Measurements from ENCODE around the gene ZIC5. TPM values are rescaled to one million over a fixed set of nuclear protein-coding genes. Genes with fewer than 3 reads are reported as not detected.

Gene ZIC5
- total RNA-seq, 4 donors from 2014 or later = not detected

DNA sequence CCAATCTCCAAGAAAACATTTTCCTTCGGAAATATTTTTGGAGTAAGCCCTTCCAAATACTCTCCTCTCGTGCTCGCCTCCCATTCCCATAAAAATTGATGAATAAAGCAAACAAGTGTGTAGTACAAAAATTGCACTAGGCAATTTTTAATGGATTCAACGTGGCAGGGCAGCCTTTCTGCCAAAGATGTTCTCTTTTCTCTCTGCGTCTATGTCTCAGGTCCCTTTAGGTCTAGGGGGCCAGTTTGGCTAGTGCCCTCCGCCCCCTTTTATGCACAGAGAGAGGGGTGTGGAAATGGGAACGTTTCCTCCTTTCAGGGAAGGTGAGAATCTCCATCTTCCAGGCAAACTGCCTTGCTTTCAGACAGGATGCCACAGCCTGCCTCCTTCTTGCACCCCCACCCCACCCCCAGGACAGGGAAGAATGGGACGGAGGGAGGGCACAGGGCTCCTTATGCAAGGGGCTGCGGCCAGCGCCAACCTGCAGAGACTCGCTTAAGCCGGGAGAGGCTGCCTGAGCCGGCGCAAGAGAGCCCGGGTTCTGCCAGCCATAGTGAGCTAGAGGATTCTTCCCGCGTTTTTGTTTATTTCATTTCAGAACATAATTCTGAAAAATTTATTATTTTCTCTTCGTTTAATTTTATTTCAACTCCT is 7.4 kb upstream of the ZIC5 start:
- Histone ChIP-seq H3K27me3 (peaks cover 17 to 88% of the 10 kb centered on the region in 2 donors), H3K4me1 (peaks cover 0 to 54% (median 22%) of the 10 kb centered on the region in 4 donors), H3K27ac (no peak overlapping the region), H3K36me3 (no peaks in the 10 kb centered on the region), H3K4me3 (no peak overlapping the region), H3K9me3 (peaks cover 0 to 10% (median 1%) of the 10 kb centered on the region in 4 donors)
- WGBS, 2 donors = 4 to 5% methylated on average over 18 of the region's 18 CpGs
- no peak for DNase-seq (ENCODE audit: low spot score in 2 of 2)
- TF ChIP-seq EP300 (IDR thresholded peaks at IDR 0.05) (no peak), POLR2A (IDR thresholded peaks at IDR 0.05) (no peak)
- TF ChIP-seq, protein P1, sequence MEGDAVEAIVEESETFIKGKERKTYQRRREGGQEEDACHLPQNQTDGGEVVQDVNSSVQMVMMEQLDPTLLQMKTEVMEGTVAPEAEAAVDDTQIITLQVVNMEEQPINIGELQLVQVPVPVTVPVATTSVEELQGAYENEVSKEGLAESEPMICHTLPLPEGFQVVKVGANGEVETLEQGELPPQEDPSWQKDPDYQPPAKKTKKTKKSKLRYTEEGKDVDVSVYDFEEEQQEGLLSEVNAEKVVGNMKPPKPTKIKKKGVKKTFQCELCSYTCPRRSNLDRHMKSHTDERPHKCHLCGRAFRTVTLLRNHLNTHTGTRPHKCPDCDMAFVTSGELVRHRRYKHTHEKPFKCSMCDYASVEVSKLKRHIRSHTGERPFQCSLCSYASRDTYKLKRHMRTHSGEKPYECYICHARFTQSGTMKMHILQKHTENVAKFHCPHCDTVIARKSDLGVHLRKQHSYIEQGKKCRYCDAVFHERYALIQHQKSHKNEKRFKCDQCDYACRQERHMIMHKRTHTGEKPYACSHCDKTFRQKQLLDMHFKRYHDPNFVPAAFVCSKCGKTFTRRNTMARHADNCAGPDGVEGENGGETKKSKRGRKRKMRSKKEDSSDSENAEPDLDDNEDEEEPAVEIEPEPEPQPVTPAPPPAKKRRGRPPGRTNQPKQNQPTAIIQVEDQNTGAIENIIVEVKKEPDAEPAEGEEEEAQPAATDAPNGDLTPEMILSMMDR (IDR thresholded peaks at IDR 0.05) = no peak

GRCh38 chr13:99977912-99978798 is 6.6 kb upstream of the ZIC5 start:
- Histone ChIP-seq H3K27me3 (peaks cover 17 to 88% of the 10 kb centered on the region in 2 donors), H3K4me3 (no peak overlapping the region)

DNA sequence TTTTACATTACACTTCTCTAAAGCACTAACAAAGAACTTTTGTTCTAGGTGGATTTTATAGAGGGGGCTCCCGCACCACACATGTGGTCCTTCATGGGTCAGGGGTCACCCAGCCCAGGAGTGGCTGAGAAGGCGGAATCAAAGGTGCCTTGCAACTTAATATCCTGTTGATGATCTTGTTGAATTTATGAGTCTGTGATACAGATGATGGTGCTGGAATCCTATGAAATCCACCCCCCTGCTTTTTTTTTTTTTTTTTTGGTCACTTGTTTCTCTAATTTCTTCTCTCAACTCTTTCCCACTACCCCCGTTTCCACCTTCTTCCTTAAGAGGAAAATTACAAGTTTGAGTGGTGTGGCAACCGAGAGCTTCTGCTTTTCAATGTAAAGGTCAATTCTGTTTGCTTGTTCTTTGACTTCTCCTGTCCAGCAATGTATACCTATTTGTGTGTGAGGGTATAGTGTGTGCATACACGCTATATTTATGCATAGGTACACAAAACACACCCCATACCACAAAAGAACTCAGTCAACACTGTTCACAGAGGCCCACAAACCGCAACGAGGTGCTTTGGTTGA is 5.9 kb upstream of the ZIC5 start:
- H3K36me3 ChIP-seq = no peaks in the 10 kb centered on the region
- H3K27me3 ChIP-seq = peaks cover 17 to 88% of the 10 kb centered on the region in 2 donors
- DNase-seq (ENCODE audit: low spot score in 2 of 2) = no peak
- H3K4me1 ChIP-seq = peaks cover 0 to 47% (median 22%) of the 10 kb centered on the region in 4 donors
- no peak overlapping the region for H3K27ac ChIP-seq
- H3K4me3 ChIP-seq = no peak overlapping the region
- H3K9me3 ChIP-seq = peaks cover 0 to 14% (median 0%) of the 10 kb centered on the region in 4 donors
- TF ChIP-seq EP300 (IDR thresholded peaks at IDR 0.05) (no peak), POLR2A (IDR thresholded peaks at IDR 0.05) (no peak)
- TF ChIP-seq, protein P1 (IDR thresholded peaks at IDR 0.05) = no peak
- WGBS, 2 donors = 42 to 55% methylated on average over 7 of the region's 7 CpGs

More at GRCh38 chr13:99977912-99978798, 6.6 kb upstream of the ZIC5 start:
- peaks cover 0 to 54% (median 22%) of the 10 kb centered on the region in 4 donors for H3K4me1 ChIP-seq
- DNase-seq (ENCODE audit: low spot score in 2 of 2) = no peak
- no peaks in the 10 kb centered on the region for H3K36me3 ChIP-seq
- no peak for TF ChIP-seq POLR2A (IDR thresholded peaks at IDR 0.05)
- TF ChIP-seq EP300 (IDR thresholded peaks at IDR 0.05) = no peak
- TF ChIP-seq, protein P1 (IDR thresholded peaks at IDR 0.05) = no peak
- WGBS, 2 donors = 16 to 19% methylated on average over 52 of the region's 52 CpGs
- H3K9me3 ChIP-seq = peaks cover 0 to 14% (median 0%) of the 10 kb centered on the region in 4 donors
- H3K27ac ChIP-seq = no peak overlapping the region

- H3K9me3 ChIP-seq = peaks cover 0 to 14% (median 0%) of the 10 kb centered on the region in 4 donors
- no peak overlapping the region for H3K4me3 ChIP-seq
- H3K27ac ChIP-seq = no peak overlapping the region
- no peaks in the 10 kb centered on the region for H3K36me3 ChIP-seq
- H3K4me1 ChIP-seq = peaks cover 0 to 44% (median 24%) of the 10 kb centered on the region in 4 donors
- peaks cover 23 to 95% of the 10 kb centered on the region in 2 donors for H3K27me3 ChIP-seq
- 72 to 83% methylated on average over 5 of the region's 5 CpGs for WGBS, 2 donors
- no peak for DNase-seq (ENCODE audit: low spot score in 2 of 2)
- no peak for TF ChIP-seq POLR2A (IDR thresholded peaks at IDR 0.05)
- no peak for TF ChIP-seq EP300 (IDR thresholded peaks at IDR 0.05)
- TF ChIP-seq, protein P1 (IDR thresholded peaks at IDR 0.05) = no peak
Measured at GRCh38 chr13:99976575-99976974, 5.0 kb upstream of the ZIC5 start.
